ENCODE data around the gene RTTN.

Gene RTTN

GRCh38 chr18:70197026-70197425 lies 8.5 kb downstream of the RTTN start:
- no peak for DNase-seq

DNA sequence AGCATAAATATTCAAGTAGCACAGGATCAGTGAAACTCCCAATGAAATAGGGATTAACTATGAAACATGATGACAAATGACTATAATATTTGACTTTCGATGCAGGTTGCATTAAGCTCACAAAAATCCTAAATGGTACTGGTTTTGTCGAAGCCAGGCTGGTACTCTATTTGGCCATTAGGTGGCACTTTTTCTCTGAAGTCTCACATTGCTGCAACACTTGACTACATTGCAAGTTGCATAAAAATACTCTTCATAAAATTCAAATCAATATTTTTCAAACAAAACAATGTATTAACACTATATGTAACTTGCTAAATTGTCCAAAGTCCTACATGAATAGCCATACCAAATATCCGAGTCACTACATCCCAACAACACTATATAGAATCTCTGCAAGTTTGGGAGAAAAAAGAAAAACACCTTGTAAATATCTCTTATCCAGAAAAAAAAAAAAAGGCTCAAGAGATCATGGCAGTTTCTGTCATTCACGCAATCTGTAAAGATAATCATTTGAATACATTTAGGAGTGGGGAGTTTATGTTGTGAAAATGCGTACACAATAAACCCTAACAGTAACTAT lies 9.5 kb downstream of the RTTN start:
- no peak for DNase-seq

DNA sequence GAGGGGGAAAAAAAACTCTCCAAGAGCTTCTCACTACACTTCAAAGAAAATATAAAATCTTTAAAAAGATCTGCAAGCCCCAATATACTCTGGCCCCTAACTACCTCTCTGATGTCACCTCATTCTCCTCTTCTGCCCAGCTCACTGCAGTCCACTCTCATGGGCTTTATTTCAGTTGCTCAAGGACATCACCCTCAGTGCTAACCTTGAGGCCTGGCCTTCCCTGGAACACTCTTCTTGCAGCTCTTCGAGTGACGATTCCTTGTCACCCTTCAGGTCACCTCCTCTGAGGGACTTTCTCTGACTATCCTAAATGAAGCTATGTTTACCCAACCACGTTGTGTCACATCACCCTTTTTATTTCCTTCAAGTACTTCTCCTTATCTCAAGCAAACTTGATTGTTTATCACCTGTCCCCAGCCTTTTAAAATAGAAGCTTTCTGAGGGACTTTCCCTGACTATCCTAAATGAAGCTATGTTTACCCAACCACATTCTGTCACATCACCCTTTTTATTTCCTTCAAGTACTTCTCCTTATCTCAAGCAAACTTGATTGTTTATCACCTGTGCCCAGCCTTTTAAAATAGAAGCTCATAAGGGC lies 10.4 kb downstream of the RTTN start:
- DNase-seq: no peak

DNA sequence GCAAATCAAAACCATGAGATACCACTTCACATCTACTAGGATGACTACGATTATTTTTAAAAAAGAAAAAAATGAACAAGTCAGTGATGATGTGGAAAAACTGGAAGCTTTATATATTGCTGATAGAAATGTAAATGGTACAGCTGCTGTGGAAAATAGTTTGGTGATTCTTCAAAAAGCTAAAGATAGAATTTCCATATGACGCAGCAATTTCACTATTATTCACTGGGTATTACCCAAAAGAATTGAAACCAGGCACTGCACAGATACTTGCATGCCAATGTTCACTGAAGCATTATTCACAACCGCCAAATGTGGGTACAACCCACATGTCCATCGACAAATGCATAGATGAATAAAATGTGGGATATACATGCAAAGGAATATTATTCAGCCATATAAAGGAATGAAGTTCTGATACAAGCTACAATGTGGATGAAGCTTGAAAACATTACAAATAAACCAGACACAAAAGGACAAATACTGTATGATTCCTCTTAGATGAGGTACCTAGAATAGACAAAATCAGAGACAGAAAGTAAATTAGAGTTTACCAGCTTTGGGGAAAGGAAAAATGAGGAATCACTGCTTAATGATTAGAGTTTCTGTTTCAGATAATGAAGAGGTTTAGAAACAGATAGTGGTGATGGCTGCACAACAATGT lies 11.1 kb downstream of the RTTN start:
- DNase-seq: no peak

- no peak for DNase-seq
Observed at GRCh38 chr18:70190529-70190928, 15.0 kb downstream of the RTTN start.

DNA sequence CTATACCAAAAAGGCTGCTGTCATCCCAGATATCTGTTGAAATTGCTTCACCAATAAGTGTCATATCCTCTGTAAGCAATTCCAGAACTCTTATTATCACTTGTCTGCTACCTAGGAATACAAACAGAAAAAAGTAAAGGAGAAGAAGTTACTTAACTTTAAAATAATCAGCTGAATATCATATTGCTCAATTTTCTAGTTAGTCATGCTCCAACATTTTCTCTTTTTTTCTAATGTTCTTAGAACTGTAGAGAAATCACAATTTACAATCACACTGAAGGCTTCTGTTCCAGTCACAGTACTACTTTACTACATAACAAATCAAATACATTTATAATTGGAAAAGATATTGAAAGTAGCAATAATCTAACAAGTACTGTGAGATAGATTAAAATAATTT lies 17.4 kb downstream of the RTTN start:
- DNase-seq: no peak

DNA sequence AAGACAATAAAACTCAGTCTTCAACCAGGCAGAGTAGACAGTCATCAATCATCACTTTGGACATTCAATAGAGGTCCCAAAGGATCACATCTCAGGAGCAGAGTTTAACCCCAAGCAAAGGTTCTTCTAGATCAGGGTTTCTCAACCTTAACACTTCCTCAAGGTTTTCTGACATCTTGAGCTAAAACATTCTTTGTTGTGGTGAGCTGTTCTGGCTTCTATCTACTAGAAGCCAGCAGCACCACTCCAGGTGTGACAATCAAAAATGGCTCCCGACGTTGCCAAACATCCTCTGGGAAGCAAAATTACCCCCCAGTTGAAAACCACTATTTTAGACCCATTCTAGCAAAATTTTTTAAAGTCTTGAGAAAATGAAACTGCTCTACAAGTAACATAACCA lies 22.0 kb downstream of the RTTN start:
- DNase-seq: no peak

GRCh38 chr18:70182548-70182947 lies 22.9 kb downstream of the RTTN start:
- no peak for DNase-seq

GRCh38 chr18:70181725-70182124 lies 23.8 kb downstream of the RTTN start:
- DNase-seq: no peak

DNA sequence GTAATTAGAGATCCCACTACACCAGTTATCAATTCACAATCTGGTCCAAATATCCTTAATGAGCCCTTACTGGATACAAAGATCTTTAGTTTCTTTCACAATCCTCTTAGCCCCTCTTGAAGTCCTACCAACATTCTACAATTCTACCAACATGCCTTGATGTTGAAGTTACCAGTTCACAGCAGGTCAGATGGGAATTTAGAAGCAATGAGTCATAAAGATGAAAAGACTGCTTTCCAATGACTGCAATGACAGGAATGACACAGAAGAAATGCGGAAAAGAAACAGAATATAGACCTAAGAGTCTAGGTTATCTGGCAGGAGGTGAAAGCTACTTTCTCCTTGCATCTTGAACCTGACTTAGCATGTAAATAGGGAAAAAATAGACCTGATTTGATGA lies 24.5 kb downstream of the RTTN start:
- no peak for DNase-seq

DNA sequence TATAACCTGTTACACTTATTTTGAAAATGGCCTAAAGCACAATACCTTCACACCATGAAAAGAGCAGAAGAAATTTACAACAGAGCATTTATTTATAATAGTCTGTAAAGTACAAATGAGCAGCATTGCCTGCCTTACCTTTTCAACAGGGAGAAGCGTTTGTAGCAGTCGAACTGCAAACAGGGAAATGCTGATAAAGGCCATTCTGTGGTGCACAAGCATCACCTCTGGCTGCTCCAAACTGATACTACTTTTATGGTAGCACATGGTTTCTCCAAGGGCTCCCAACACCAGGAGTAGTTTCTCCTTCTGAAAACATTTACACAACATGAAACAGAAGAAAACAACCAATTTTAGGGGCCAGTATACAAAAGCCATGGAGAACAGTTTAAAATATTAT lies 28.9 kb downstream of the RTTN start:
- DNase-seq: no peak

GRCh38 chr18:70175216-70175615 lies 30.3 kb downstream of the RTTN start:
- DNase-seq: no peak

- DNase-seq: no peak
Observed at GRCh38 chr18:70172225-70172624, 33.3 kb downstream of the RTTN start.

- DNase-seq: no peak
Observed at GRCh38 chr18:70169747-70170146, 35.7 kb downstream of the RTTN start.

- DNase-seq: no peak
Observed at GRCh38 chr18:70166668-70167067, 38.8 kb downstream of the RTTN start.

GRCh38 chr18:70165936-70166335 lies 39.6 kb downstream of the RTTN start:
- DNase-seq: no peak

GRCh38 chr18:70160073-70160678 lies 45.3 kb downstream of the RTTN start:
- no peak for DNase-seq

DNA sequence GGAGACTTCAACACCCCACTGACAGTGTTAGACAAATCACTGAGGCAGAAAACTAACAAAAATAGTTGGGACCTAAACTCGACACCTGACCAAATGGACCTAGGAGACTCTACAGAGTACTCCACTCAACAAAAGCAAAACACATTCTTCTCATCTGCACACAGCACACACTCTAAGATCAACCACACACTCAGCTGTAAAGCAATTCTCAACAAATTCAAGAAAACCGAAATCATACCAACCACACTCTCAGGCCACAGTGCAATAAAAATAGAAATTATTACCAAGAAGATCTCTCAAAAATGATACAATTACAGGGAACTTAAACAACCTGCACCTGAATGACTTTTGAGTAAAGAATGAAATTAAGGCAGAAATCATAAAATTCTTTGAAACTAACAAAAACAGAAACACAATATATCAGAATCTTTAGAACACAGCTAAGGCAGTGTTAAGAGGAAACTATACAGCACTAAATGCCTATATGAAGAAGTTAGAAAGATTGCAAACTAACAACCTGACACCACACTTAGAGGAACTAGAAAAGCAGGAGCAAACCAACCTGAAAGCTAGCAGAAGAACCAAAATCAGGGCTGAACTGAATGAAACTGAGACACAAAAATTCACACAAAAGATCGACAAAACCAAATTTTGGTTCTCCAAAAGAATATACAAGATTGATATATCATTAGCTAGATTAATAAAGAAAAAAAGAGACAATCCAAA lies 46.3 kb downstream of the RTTN start:
- no peak for DNase-seq

- no peak for DNase-seq
Observed at GRCh38 chr18:70156886-70157285, 48.6 kb downstream of the RTTN start.

DNA sequence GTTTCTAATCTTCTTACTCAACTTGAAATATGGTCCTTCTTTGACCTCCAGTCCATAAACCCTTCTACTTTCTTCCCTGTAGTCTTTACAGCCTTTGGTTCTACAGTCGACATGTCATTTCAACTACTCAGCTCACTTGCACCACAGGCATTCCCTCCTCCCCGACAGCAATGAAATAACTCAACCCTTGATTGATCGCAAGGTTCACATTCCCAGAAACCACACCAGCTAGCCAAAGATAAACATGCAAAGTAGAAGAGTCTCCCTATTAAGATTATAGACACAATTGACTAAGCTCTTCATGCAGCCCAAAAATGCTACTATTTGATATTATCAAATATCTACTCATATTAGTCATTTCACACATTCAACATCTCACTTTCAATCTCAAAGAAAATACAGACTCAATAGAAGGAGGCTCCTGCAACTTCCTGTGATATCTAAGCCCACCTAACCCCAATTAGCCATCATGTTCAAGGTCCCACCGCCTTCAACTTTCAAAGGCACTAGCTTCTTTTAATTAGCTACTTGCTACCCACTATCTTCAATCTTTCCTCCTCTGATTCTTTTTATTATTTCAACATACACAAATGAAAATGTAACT lies 50.8 kb downstream of the RTTN start:
- DNase-seq: no peak

DNA sequence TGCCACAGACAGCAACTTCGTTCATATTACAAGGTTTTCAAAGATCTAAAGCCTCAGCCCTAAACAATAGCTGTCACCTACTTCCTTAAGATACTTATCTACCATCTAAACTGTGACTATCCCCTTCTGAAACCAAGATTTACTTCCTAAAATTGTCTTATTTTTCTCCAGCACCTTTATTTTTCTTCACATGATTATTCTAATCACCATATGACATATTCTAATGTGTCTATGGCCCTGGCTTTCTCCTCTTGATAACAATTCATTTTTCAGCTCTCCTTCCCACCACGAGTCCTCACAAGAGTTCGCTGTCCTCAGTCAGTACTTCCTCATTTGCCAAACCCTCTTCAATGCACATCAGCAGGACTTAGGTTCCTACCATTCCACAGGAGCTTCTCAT lies 53.9 kb downstream of the RTTN start:
- no peak for DNase-seq

DNA sequence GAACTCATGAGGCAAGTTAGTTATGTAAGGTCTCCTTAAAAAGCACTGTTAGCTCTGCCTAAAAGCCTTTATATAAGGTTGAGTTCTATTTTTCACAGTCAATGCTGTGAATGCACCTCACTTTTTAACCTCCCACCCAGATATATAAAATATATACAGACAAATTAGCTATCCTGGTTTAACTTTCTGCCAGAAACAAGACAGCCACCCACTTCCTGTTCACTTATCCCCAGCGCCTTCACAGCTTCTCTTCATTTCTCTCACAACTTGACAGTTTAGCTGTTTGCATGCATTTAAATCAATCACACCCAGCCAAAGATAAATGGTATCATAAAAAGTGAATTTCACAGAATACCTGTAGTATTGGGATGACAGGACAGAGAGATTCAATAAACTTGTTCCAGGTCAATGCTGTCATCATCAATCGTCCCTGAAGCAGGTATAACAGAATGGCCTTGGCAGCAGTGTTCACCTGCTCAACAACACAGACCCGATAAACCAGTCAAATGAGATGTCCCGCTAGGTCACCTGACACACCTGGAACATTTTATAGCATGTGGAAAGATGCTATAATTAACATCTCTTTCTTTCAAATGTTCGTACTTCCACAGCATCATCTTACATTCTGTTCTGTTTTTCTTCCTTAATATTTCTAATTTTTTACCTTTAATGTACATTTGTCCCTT lies 55.7 kb downstream of the RTTN start:
- DNase-seq: no peak

- DNase-seq: no peak
Observed at GRCh38 chr18:70149156-70149555, 56.3 kb downstream of the RTTN start.
